Hepatocyte (in vitro differentiated cells): ENCODE results near the gene DENND1A. TPM values are rescaled to one million over a fixed set of nuclear protein-coding genes. Genes with fewer than 3 reads are reported as not detected.

Experiments used
- DNase-seq: peaks from one replicate; pipeline ENCODE4 v3.0.0-alpha.2; 2016; ENCODE audit warnings: low spot score
- H2AFZ ChIP-seq: fragments of 200-600 bp; sonication (generic); 2 replicates; pipeline ENCODE4 v1.6.0; 2016; ENCODE audit warnings: antibody characterized with exemption, mild to moderate bottlenecking
- H3K27ac ChIP-seq: fragments of 200-600 bp; sonication (generic); 2 replicates; pipeline ENCODE4 v1.5.1; 2016; ENCODE audit warnings: mild to moderate bottlenecking
- H3K27me3 ChIP-seq: fragments of 200-600 bp; sonication (generic); 2 replicates; pipeline ENCODE4 v1.6.1; 2016
- H3K36me3 ChIP-seq: fragments of 200-600 bp; sonication (generic); replicated peaks from 2 replicates; pipeline ENCODE4 v1.5.1; 2016; ENCODE audit warnings: low read depth; ENCODE audit not compliant: insufficient read depth
- H3K4me1 ChIP-seq: fragments of 200-600 bp; sonication (generic); 2 replicates; pipeline ENCODE4 v1.5.1; 2016; ENCODE audit warnings: mild to moderate bottlenecking, moderate library complexity; ENCODE audit not compliant: insufficient read depth
- H3K4me2 ChIP-seq: fragments of 200-600 bp; sonication (generic); 2 replicates; pipeline ENCODE4 v1.6.0; 2016
- H3K4me3 ChIP-seq: fragments of 200-600 bp; sonication (generic); 2 replicates; pipeline ENCODE4 v1.5.1; 2016; ENCODE audit warnings: mild to moderate bottlenecking
- H3K79me2 ChIP-seq: fragments of 200-600 bp; sonication (generic); 2 replicates; pipeline ENCODE4 v1.6.0; 2017; ENCODE audit warnings: mild to moderate bottlenecking
- H3K9me2 ChIP-seq: fragments of 200-600 bp; sonication (generic); replicated peaks from 2 replicates; pipeline ENCODE4 v1.6.0; 2017; ENCODE audit warnings: mild to moderate bottlenecking; ENCODE audit not compliant: insufficient read depth
- H3K9me3 ChIP-seq: fragments of 200-600 bp; sonication (generic); 2 replicates; pipeline ENCODE4 v1.5.1; 2016; ENCODE audit warnings: low read depth, mild to moderate bottlenecking
- H4K20me1 ChIP-seq: fragments of 200-600 bp; sonication (generic); 2 replicates; pipeline ENCODE4 v1.6.0; 2016; ENCODE audit warnings: mild to moderate bottlenecking; ENCODE audit not compliant: insufficient read depth, poor library complexity, severe bottlenecking
- EZH2 ChIP-seq: fragments of 200-600 bp; sonication (generic); IDR thresholded peaks from 2 replicates; pipeline ENCODE4 v1.6.1; 2016; ENCODE audit warnings: antibody characterized with exemption, mild to moderate bottlenecking, borderline replicate concordance
- EZH2phosphoT487 ChIP-seq: fragments of 200-600 bp; sonication (generic); IDR thresholded peaks from one replicate; pipeline ENCODE4 v1.6.1; 2018; ENCODE audit warnings: antibody characterized with exemption, mild to moderate bottlenecking, low read depth, moderate library complexity; ENCODE audit not compliant: unreplicated experiment, severe bottlenecking
- WGBS: methylation state at CpG from one replicate; pipeline ENCODE4 v1.1.6; 2016; ENCODE audit warnings: low lambda C conversion rate; ENCODE audit errors: missing lambda C conversion rate; 5-methylcytosine and 5-hydroxymethylcytosine counted together
- polyA plus RNA-seq: library from polyadenylated mRNA; unstranded; fragments of >200 nt; fragmentation: Nextera tagmentation; extraction: Ambion mirVana; gene quantifications from 2 replicates; pipeline ENCODE4 v1.2.1, GENCODE V29; 2016
- total RNA-seq: library from RNA; depleted of rRNA; stranded (reverse); fragments of >200 nt; gene quantifications from 2 replicates; pipeline ENCODE4 v1.2.3, GENCODE V29; 2014
- TF ChIP-seq, protein P1 (sequence below): fragments of 200-600 bp; sonication (generic); IDR thresholded peaks from 2 replicates; pipeline ENCODE4 v1.5.1; 2016; ENCODE audit warnings: antibody characterized with exemption, mild to moderate bottlenecking; ENCODE audit not compliant: poor library complexity

The DENND1A gene
- total and polyA plus RNA-seq, 2 experiments from 2014 or later: 24.0 to 28.9 TPM

DNA sequence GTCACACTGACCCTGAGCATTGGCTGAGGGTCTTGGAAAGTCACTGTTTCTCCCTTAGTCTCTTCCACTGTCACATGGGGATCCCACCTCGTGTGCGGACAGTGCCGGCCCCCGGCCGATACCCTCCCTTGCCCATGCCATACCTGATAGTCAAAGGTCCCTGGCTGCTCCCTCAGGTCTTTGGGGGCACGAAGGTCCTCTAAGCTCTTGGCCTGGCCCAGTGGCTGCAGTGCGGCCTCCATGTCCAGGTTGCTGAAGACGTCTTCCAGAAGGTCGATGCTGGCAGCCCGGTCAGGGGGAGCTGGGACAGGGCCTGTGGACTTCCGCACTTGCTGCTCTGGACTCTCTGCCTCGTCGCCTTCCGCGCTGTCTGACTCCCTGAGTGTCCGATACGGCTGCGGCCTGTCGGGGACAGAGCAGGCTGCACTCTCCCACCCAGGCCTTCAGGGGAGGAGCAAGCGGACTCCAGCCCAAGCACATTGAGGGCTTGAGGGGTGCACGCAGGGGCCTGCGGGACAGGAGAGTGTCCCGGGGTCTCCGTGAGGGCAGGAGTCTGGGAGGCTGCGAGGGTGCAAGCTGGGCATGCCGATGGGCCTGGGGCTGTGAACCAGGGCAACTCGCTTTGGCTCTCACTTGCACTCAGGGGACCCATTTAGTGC lies 546.3 kb downstream of the DENND1A start:
- H3K4me3 ChIP-seq: no peak overlapping the region
- DNase-seq: no peak
- no peak overlapping the region for H2AFZ ChIP-seq
- 93% methylated on average over 25 of the region's 27 CpGs for WGBS
- H3K27ac ChIP-seq: no peak overlapping the region
- H3K4me1 ChIP-seq: no peaks in the 10 kb centered on the region
- H3K4me2 ChIP-seq: no peak overlapping the region
- no peaks in the 10 kb centered on the region for H3K36me3 ChIP-seq
- no peaks in the 10 kb centered on the region for H3K79me2 ChIP-seq
- no peaks in the 10 kb centered on the region for H3K9me2 ChIP-seq
- no peaks in the 10 kb centered on the region for H4K20me1 ChIP-seq
- no peaks in the 10 kb centered on the region for H3K9me3 ChIP-seq
- H3K27me3 ChIP-seq: no peaks in the 10 kb centered on the region
- TF ChIP-seq, protein P1, sequence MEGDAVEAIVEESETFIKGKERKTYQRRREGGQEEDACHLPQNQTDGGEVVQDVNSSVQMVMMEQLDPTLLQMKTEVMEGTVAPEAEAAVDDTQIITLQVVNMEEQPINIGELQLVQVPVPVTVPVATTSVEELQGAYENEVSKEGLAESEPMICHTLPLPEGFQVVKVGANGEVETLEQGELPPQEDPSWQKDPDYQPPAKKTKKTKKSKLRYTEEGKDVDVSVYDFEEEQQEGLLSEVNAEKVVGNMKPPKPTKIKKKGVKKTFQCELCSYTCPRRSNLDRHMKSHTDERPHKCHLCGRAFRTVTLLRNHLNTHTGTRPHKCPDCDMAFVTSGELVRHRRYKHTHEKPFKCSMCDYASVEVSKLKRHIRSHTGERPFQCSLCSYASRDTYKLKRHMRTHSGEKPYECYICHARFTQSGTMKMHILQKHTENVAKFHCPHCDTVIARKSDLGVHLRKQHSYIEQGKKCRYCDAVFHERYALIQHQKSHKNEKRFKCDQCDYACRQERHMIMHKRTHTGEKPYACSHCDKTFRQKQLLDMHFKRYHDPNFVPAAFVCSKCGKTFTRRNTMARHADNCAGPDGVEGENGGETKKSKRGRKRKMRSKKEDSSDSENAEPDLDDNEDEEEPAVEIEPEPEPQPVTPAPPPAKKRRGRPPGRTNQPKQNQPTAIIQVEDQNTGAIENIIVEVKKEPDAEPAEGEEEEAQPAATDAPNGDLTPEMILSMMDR: no peak
- TF ChIP-seq EZH2phosphoT487 (no peak), EZH2 (no peak)

DNA sequence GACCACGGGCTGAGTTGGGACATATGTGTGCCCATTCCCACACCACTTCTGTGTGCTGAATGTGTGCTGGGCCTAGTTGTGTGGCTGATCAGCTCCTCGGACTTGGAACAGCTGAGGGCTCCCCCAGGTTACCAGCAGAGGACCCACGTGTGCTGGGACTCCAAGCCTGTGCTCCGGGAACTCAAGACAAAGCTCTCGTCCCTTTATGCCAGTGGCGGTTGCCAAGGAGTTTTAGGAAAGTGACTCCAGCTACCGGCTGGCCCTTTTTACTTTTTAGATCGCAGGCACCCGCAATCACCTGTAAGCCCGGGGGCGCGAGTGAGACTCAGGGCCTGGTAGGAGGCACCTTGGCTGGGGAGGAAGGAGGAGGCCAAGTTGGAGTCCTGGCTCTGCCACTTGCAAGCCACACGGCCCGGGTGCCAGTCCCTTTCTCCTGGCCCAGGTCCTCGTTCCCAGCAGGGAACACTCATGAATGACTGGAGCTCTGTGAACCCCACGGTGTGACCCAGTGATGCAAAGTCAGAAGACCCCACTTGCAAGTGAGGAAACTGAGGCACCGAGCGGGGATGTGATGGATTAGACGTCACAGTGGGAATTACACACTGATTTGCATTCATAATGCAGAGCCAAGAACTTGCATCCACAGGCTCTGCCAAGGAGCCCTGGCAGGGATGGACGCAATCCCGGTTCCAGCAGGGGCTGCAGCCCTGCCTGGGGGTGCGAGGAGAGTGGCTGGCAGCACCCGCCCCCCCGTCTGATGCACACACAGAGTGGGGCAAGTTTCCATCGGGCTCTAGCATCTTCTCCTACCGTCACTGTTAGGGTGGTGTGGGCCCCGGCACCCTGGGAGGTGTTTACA lies 547.0 kb downstream of the DENND1A start:
- Histone ChIP-seq H3K36me3 (no peaks in the 10 kb centered on the region), H3K27me3 (no peaks in the 10 kb centered on the region), H2AFZ (no peak overlapping the region), H3K9me2 (no peaks in the 10 kb centered on the region), H3K4me1 (peaks cover under 1% of the 10 kb centered on the region), H3K79me2 (no peaks in the 10 kb centered on the region), H3K4me3 (no peak overlapping the region), H4K20me1 (no peaks in the 10 kb centered on the region), H3K4me2 (no peak overlapping the region), H3K9me3 (no peaks in the 10 kb centered on the region), H3K27ac (no peak overlapping the region)
- TF ChIP-seq, protein P1: no peak
- TF ChIP-seq EZH2phosphoT487: no peak
- TF ChIP-seq EZH2: no peak
- 93% methylated on average over 27 of the region's 27 CpGs for WGBS
- no peak for DNase-seq

DNA sequence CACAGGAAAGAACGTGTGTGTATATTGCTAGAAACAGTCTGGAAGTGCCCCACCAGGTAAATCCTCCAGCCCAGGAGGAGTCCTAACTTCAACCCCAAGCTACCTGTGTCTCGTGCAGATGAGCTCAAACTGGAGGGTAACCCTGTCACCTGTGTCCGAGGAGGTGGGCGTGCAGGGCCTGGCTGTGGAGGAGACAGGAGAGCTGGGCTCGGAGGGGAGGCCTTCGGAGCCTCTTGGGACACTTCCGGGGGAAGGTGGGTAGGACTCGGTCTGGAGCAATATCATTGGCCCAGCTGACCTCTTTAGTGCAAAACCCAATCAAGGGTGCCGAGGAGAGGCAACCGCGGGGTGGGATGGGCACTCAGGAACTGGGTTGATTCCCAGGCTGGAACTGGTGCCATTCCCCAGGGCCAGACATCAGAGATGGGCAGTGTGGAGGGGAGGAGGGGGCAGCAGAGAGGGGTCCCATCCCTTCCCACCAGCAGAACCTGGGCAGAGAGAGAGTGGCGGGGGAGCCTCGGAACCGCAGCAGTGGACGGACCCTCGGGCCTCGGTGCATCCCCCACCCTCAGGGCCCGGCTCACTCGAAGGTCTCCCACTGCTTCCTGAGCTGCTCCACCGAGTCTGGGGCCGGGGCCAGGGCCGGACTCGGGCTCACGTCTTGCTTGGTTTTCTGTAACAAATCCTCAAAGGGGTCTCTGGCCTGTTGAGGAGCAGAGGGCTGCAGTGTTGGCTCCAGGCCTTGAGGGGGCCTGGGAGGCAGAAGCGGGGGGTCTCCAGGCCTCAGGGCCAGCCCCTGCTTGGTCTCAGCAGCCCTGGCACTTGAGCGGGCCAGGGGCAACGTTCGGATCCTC lies 548.8 kb downstream of the DENND1A start:
- Histone ChIP-seq H3K36me3 (no peaks in the 10 kb centered on the region), H3K27me3 (no peaks in the 10 kb centered on the region), H2AFZ (no peak overlapping the region), H3K79me2 (no peaks in the 10 kb centered on the region), H3K9me2 (no peaks in the 10 kb centered on the region), H4K20me1 (no peaks in the 10 kb centered on the region), H3K27ac (no peak overlapping the region), H3K4me3 (no peak overlapping the region), H3K4me2 (no peak overlapping the region), H3K9me3 (no peaks in the 10 kb centered on the region), H3K4me1 (peaks cover 16% of the 10 kb centered on the region)
- DNase-seq: no peak
- TF ChIP-seq EZH2phosphoT487: no peak
- 94% methylated on average over 24 of the region's 28 CpGs for WGBS
